ENCODE results near the gene PSD.

Gene PSD

DNA sequence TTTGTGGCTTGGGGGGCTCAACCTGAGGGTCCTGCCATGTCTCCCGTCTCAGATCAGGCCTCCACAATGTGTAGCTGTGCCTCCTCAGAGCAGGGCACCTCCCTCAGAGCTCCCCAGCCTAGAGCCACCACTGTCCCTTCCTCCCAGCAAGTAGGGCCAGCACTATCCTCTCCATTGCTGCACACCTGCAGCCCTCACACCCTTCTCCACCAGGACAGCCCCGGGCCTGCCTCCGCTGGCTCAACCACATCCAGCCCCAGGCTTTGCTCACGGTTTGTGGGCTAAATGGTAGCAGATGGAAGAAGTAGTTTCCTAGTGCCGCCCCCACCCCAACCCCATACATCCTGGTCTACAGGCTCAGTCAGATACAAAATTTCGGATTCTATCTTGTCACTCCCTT, 13.0 kb downstream of the PSD start:
- H2BK12ac ChIP-seq (ENCODE audit: low read length in 2 of 2): no peak overlapping the region
- no peak overlapping the region for H3K9ac ChIP-seq (ENCODE audit: low read length)
- no peak overlapping the region for H4K91ac ChIP-seq (ENCODE audit: low read length)
- H3K36me3 ChIP-seq (ENCODE audit: control insufficient read depth in 1 of 2, insufficient read depth in 2 of 2, low read depth in 1 of 2, low read length in 2 of 2): peaks cover 15 to 36% of the 10 kb centered on the region in 2 experiments
- H3K27ac ChIP-seq (ENCODE audit: low read length, poor library complexity, severe bottlenecking): no peak overlapping the region
- H3K18ac ChIP-seq (ENCODE audit: low read depth in 1 of 2, low read length in 2 of 2): no peak overlapping the region
- H4K8ac ChIP-seq (ENCODE audit: low read length): no peak overlapping the region
- H3K4me2 ChIP-seq (ENCODE audit: low read length, poor library complexity, severe bottlenecking): no peak overlapping the region
- H2AK5ac ChIP-seq (ENCODE audit: low read length, severe bottlenecking): no peak overlapping the region
- WGBS: 92% methylated on average over 6 of the region's 6 CpGs
- no peak overlapping the region for H3K4me3 ChIP-seq (ENCODE audit: insufficient read depth in 1 of 2, low read depth in 1 of 2, low read length in 2 of 2)
- peaks cover 43% of the 10 kb centered on the region for H3K4me1 ChIP-seq (ENCODE audit: control insufficient read depth, insufficient read depth, low read depth, low read length)
- peaks cover 46% of the 10 kb centered on the region in 2 experiments for H3K27me3 ChIP-seq (ENCODE audit: control insufficient read depth in 1 of 2, insufficient read depth in 1 of 2, low read length in 2 of 2)
- H3K9me3 ChIP-seq (ENCODE audit: control insufficient read depth, low read length): no peaks in the 10 kb centered on the region
- H2BK120ac ChIP-seq (ENCODE audit: low read depth, low read length): no peak overlapping the region
- no peaks in the 10 kb centered on the region for H3K79me1 ChIP-seq (replicated peaks; ENCODE audit: low read length, poor library complexity, severe bottlenecking)
- no peak overlapping the region for H3K14ac ChIP-seq (ENCODE audit: low read length in 2 of 2)
- DNase-seq: no peak
- H2AFZ ChIP-seq (ENCODE audit: low read depth, low read length): no peak overlapping the region
- H2BK15ac ChIP-seq (ENCODE audit: low read depth, poor library complexity, severe bottlenecking): no peak overlapping the region
- H2BK5ac ChIP-seq (ENCODE audit: low read depth, low read length, poor library complexity, severe bottlenecking): no peak overlapping the region
- no peak overlapping the region for H3K23ac ChIP-seq (ENCODE audit: low read length in 2 of 2)
- H3K4ac ChIP-seq (ENCODE audit: low read depth in 1 of 2, low read length in 2 of 2): no peak overlapping the region

DNA sequence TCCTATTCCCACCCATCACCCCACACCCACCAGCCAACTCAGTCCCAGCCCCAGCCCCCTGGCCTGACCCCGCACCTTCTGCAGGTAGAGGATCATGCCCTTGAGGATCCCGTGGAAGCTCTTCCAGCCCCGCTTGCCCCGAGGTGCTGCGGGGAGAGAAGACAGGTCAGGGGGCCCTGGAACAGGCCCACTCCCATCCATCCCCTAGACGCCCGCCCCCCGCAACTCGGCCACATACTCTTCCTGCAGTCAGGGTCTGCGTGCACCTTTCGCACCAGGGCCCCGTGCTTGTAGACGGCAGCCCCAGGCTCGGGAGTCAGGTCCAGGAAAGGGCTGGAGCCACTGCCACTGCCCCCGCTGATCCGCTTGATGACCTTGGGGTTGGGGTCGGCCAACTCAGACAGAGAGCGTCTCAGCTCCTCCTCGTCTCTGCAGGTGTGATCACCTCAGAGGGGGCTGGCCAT, 13.4 kb downstream of the PSD start:
- Histone ChIP-seq H3K79me1 (replicated peaks; ENCODE audit: low read length, poor library complexity, severe bottlenecking) (peaks cover 2% of the 10 kb centered on the region), H3K27me3 (ENCODE audit: control insufficient read depth in 1 of 2, insufficient read depth in 1 of 2, low read length in 2 of 2) (peaks cover 41% of the 10 kb centered on the region in 2 experiments), H2BK12ac (ENCODE audit: low read length in 2 of 2) (no peak overlapping the region), H2BK5ac (ENCODE audit: low read depth, low read length, poor library complexity, severe bottlenecking) (no peak overlapping the region), H3K27ac (ENCODE audit: low read length, poor library complexity, severe bottlenecking) (no peak overlapping the region), H3K23ac (ENCODE audit: low read length in 2 of 2) (no peak overlapping the region), H3K14ac (ENCODE audit: low read length in 2 of 2) (no peak overlapping the region), H4K8ac (ENCODE audit: low read length) (no peak overlapping the region), H2AK5ac (ENCODE audit: low read length, severe bottlenecking) (no peak overlapping the region), H3K4me3 (ENCODE audit: insufficient read depth in 1 of 2, low read depth in 1 of 2, low read length in 2 of 2) (no peak overlapping the region), H3K36me3 (ENCODE audit: control insufficient read depth in 1 of 2, insufficient read depth in 2 of 2, low read depth in 1 of 2, low read length in 2 of 2) (peaks cover 20 to 41% of the 10 kb centered on the region in 2 experiments), H3K4me1 (ENCODE audit: control insufficient read depth, insufficient read depth, low read depth, low read length) (peaks cover 43% of the 10 kb centered on the region), H3K4me2 (ENCODE audit: low read length, poor library complexity, severe bottlenecking) (no peak overlapping the region), H3K18ac (ENCODE audit: low read depth in 1 of 2, low read length in 2 of 2) (no peak overlapping the region), H2BK15ac (ENCODE audit: low read depth, poor library complexity, severe bottlenecking) (no peak overlapping the region), H2AFZ (ENCODE audit: low read depth, low read length) (no peak overlapping the region), H4K91ac (ENCODE audit: low read length) (no peak overlapping the region), H2BK120ac (ENCODE audit: low read depth, low read length) (no peak overlapping the region), H3K9ac (ENCODE audit: low read length) (no peak overlapping the region), H3K4ac (ENCODE audit: low read depth in 1 of 2, low read length in 2 of 2) (no peak overlapping the region), H3K9me3 (ENCODE audit: control insufficient read depth, low read length) (no peaks in the 10 kb centered on the region)
- DNase-seq: no peak
- 96% methylated on average over 19 of the region's 19 CpGs for WGBS

DNA sequence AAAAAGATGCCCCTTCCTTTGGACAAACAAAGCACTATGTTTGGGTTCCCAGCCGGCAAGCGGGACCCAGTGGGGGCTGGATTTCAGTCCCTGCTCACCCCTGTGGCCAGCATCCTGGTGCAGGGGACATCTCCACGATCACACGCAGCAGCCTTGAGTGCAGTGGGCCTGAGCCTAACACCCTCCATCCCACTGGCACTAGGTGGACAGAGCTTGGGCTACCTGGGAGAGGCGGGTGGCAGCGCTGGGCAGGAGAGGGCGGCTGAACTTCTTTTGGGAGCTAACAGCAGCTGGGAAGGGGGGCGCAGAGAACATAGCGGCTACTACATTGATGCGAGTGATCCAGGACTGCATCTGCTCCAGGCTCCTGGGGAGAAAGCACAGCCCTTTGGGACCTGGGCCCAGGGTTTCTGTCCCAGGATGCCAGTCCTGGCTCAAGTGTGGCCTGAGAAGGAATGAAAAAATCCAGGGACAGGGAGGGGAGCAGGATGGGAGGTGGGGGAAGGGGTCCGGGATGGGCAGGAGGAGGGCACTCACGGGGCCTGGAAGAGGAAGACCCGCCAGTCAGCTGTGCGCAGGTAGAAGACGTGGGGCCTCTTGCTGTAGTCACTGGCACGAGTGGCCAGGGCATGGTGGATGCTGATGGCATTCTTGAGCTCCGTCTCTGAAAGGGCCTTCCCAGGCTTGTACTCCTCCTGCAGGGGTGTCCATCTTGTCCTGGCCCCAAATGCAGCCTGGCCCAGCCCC, 14.1 kb downstream of the PSD start:
- H3K9ac ChIP-seq (ENCODE audit: low read length): no peak overlapping the region
- H3K18ac ChIP-seq (ENCODE audit: low read depth in 1 of 2, low read length in 2 of 2): no peak overlapping the region
- 95% methylated on average over 17 of the region's 17 CpGs for WGBS
- no peak overlapping the region for H2BK120ac ChIP-seq (ENCODE audit: low read depth, low read length)
- H3K27me3 ChIP-seq (ENCODE audit: control insufficient read depth in 1 of 2, insufficient read depth in 1 of 2, low read length in 2 of 2): peaks cover 35% of the 10 kb centered on the region in 2 experiments
- no peak overlapping the region for H3K4me3 ChIP-seq (ENCODE audit: insufficient read depth in 1 of 2, low read depth in 1 of 2, low read length in 2 of 2)
- H3K4ac ChIP-seq (ENCODE audit: low read depth in 1 of 2, low read length in 2 of 2): no peak overlapping the region
- H3K23ac ChIP-seq (ENCODE audit: low read length in 2 of 2): no peak overlapping the region
- H2AFZ ChIP-seq (ENCODE audit: low read depth, low read length): no peak overlapping the region
- no peak overlapping the region for H2BK12ac ChIP-seq (ENCODE audit: low read length in 2 of 2)
- H2BK15ac ChIP-seq (ENCODE audit: low read depth, poor library complexity, severe bottlenecking): no peak overlapping the region
- no peak overlapping the region for H2BK5ac ChIP-seq (ENCODE audit: low read depth, low read length, poor library complexity, severe bottlenecking)
- H3K4me2 ChIP-seq (ENCODE audit: low read length, poor library complexity, severe bottlenecking): no peak overlapping the region
- no peak overlapping the region for H3K27ac ChIP-seq (ENCODE audit: low read length, poor library complexity, severe bottlenecking)
- no peak overlapping the region for H4K91ac ChIP-seq (ENCODE audit: low read length)
- peaks cover 20 to 47% of the 10 kb centered on the region in 2 experiments for H3K36me3 ChIP-seq (ENCODE audit: control insufficient read depth in 1 of 2, insufficient read depth in 2 of 2, low read depth in 1 of 2, low read length in 2 of 2)
- no peak overlapping the region for H3K14ac ChIP-seq (ENCODE audit: low read length in 2 of 2)
- H3K79me1 ChIP-seq (replicated peaks; ENCODE audit: low read length, poor library complexity, severe bottlenecking): peaks cover 6% of the 10 kb centered on the region
- DNase-seq: no peak
- no peak overlapping the region for H2AK5ac ChIP-seq (ENCODE audit: low read length, severe bottlenecking)
- H3K9me3 ChIP-seq (ENCODE audit: control insufficient read depth, low read length): no peaks in the 10 kb centered on the region
- H4K8ac ChIP-seq (ENCODE audit: low read length): no peak overlapping the region
- peaks cover 47% of the 10 kb centered on the region for H3K4me1 ChIP-seq (ENCODE audit: control insufficient read depth, insufficient read depth, low read depth, low read length)

DNA sequence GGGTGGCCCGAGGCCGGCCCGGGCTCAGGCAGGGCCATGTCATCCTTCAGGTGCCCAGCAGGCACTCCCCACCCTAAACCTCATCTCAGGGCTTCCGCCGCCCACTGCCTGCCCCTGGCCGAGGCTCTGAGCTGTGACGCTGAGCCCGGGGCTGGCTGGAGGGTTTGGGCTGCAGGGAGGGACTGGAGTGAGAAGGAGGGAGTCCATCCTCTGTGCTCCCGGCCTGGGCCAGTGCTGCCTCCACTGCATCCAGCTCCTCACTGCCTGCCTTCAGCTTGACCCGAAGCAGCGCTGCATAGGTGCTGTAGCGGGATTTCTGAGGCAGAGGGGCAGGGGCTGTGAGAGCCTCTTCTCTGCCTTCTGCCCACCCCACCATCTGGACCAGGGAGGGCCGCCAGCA, 15.5 kb downstream of the PSD start:
- no peak overlapping the region for H2AK5ac ChIP-seq (ENCODE audit: low read length, severe bottlenecking)

More for the DNA sequence above, 15.5 kb downstream of the PSD start:
- Histone ChIP-seq H3K14ac (ENCODE audit: low read length in 2 of 2) (no peak overlapping the region), H4K8ac (ENCODE audit: low read length) (no peak overlapping the region), H3K79me1 (replicated peaks; ENCODE audit: low read length, poor library complexity, severe bottlenecking) (peaks cover 6% of the 10 kb centered on the region), H3K4ac (ENCODE audit: low read depth in 1 of 2, low read length in 2 of 2) (no peak overlapping the region), H2AFZ (ENCODE audit: low read depth, low read length) (no peak overlapping the region), H3K36me3 (ENCODE audit: control insufficient read depth in 1 of 2, insufficient read depth in 2 of 2, low read depth in 1 of 2, low read length in 2 of 2) (peaks cover 23 to 54% of the 10 kb centered on the region in 2 experiments), H3K18ac (ENCODE audit: low read depth in 1 of 2, low read length in 2 of 2) (no peak overlapping the region), H3K27me3 (ENCODE audit: control insufficient read depth in 1 of 2, insufficient read depth in 1 of 2, low read length in 2 of 2) (peaks cover 24 to 26% of the 10 kb centered on the region in 2 experiments), H2BK120ac (ENCODE audit: low read depth, low read length) (no peak overlapping the region), H3K4me2 (ENCODE audit: low read length, poor library complexity, severe bottlenecking) (no peak overlapping the region), H3K9me3 (ENCODE audit: control insufficient read depth, low read length) (no peaks in the 10 kb centered on the region), H2BK12ac (ENCODE audit: low read length in 2 of 2) (no peak overlapping the region), H3K4me1 (ENCODE audit: control insufficient read depth, insufficient read depth, low read depth, low read length) (peaks cover 44% of the 10 kb centered on the region), H2BK5ac (ENCODE audit: low read depth, low read length, poor library complexity, severe bottlenecking) (no peak overlapping the region), H3K9ac (ENCODE audit: low read length) (no peak overlapping the region), H3K4me3 (ENCODE audit: insufficient read depth in 1 of 2, low read depth in 1 of 2, low read length in 2 of 2) (no peak overlapping the region), H3K27ac (ENCODE audit: low read length, poor library complexity, severe bottlenecking) (no peak overlapping the region), H4K91ac (ENCODE audit: low read length) (no peak overlapping the region), H2BK15ac (ENCODE audit: low read depth, poor library complexity, severe bottlenecking) (no peak overlapping the region), H3K23ac (ENCODE audit: low read length in 2 of 2) (no peak overlapping the region)
- WGBS: 86% methylated on average over 9 of the region's 13 CpGs
- DNase-seq: no peak

All from mesenchymal stem cell (in vitro differentiated cells and primary cell).